GM19023 (cell line): Measurements from ENCODE around the gene IFNA7.
"Not testable (repeated sequence)": the region's sequence is repeated elsewhere in the genome, so short reads cannot be mapped to it uniquely, and the experiment has no call there.

ENCODE experiments used
- ATAC-seq: cut with Tn5 transposase; IDR thresholded peaks from one replicate; pipeline ENCODE4 v1.9.1; 2021; ENCODE audit warnings: mild to moderate bottlenecking, moderate library complexity; ENCODE audit not compliant: unreplicated experiment

Gene IFNA7

GRCh38 chr9:21182810-21183736 lies 18.9 kb downstream of the IFNA7 start:
- peak; percentile 95 for ATAC-seq

- no peak for ATAC-seq
Measured at GRCh38 chr9:21174671-21175070, 27.3 kb downstream of the IFNA7 start.

- no peak for ATAC-seq
Measured at GRCh38 chr9:21172156-21172555, 29.8 kb downstream of the IFNA7 start.

DNA sequence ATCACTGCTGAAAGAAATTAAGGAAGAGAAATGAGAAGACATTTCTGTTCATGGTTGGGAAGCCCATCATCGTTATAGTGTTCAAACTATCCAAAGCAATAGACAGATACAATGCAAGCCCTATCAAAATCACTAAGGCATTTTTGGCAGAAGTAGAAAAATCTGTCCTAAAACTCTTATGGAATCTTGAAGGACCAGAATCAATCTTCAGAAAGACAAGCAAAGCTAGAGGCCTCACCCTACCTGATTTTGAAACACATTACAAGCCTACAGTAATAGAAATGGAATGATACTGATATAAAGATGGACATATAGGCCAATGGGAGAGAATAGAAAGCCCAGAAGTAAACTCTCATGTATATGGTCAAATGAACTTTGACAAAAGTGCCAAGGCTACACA lies 30.7 kb downstream of the IFNA7 start:
- ATAC-seq = no peak

GRCh38 chr9:21166560-21166959 lies 35.4 kb downstream of the IFNA7 start, which contains the start of gene IFNA21:
IFNA21 (minus strand) TSS chr9:21166660; CDS start chr9:21166612, 48 bp downstream.
- ATAC-seq = not testable (repeated sequence)

DNA sequence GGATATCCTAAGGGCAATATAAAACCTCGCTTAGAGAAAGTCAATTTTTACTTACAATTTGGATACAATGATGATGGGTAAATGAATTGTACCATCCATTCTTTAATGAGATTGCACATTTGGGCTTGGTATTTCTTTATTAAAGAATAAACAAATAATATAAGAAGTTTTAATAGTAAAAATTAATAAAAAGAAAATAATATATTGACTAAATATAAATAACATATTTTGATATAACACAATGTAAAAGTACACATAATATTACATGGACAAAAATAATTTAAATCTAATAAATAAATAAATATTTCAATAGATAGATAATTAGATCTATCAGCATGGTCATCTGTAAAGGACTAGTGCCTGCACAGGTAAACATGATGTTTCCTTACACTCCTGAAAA lies 36.5 kb downstream of the IFNA7 start:
- no peak for ATAC-seq

DNA sequence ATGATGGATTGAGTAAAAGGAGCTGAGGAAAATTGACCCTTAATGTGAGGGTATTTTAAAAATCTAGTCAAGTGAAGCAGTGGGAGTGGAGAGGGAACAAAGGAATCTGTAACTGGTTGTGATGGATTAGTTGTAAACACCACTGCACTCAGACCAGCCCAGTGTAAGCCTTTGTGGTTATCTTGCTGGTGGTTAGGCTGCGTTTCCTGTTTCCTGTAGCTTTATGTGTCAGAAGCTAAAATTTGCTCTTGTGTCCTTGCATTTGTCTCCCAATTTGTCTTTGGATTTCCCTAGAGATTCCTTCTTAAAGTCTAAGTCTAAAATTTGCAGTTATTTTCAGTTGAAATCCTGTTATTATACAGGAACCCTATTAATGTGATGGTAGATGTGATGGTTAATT lies 41.8 kb downstream of the IFNA7 start:
- no peak for ATAC-seq

DNA sequence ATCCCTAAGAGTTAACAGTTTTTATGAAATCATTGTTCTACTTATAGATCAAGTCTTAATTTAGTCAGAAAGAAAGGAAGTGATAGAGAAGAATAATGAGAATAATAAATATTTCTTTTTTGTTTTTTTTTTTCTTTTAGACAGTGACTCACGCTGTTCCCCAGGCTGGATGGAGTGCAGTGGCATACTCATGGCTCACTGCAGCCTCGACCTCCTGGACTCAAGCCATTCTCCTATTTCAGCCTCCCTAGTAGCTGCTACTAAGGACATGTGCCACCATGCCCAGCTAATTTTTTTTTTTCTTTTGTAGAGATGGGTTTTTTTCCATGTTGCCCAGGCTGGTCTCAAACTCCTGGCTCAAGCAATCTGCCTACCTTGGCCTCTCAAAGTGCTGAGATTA lies 46.5 kb downstream of the IFNA7 start:
- no peak for ATAC-seq

GRCh38 chr9:21154018-21154608 lies 47.9 kb downstream of the IFNA7 start:
- ATAC-seq = peak; percentile 79

- peak; percentile 25 for ATAC-seq
Measured at GRCh38 chr9:21153336-21154017, 48.5 kb downstream of the IFNA7 start.
